Measurements from ENCODE around the gene HM13.
"Not testable (repeated sequence)": the region's sequence is repeated elsewhere in the genome, so short reads cannot be mapped to it uniquely, and the experiment has no call there.

Gene HM13

DNA sequence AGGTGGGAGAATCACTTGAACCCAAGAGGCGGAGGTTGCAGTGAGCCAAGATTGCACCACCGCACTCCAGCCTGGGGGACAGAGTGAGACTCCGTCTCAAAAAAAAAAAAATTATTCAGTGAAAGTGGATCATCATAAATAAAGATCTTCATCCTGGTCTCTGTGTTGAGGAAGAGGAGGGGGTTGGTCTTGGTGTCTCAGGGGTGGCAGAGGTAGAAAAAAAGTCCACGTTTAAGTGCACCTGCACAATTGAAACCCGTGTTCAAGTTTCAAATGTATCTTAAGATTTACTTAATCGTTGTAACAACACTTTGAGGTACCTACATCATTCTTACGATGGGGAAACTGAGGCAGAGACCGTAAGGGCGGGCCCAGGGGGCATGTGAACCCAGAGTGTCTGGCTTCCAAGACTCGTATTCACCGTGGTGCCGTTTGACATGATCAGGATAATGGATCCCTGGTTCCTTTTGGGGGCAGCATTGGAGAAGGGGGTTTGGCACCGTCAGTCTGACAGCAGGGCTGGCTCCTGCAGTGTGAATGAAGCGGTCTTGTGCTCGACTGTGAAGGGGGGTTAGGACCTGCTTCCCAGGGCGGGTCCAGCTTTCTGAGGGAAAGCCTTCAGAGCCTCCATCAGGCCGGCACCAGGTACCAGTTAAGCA, 57.9 kb downstream of the HM13 start:
- FAIRE-seq: no peak
- no peak for DNase-seq (ENCODE audit: insufficient read length)
- TF ChIP-seq TAF1 (IDR thresholded peaks at IDR 0.05; ENCODE audit: borderline replicate concordance, low read depth, low read length) (no peak), POLR2A (IDR thresholded peaks at IDR 0.05; ENCODE audit: low read depth, low read length) (no peak), POLR2AphosphoS5 (IDR thresholded peaks at IDR 0.05; ENCODE audit: low read depth, low read length) (no peak)

GRCh38 chr20:31572701-31573554, 58.7 kb downstream of the HM13 start:
- FAIRE-seq (peak; percentile 76), DNase-seq (ENCODE audit: insufficient read length) (peak; percentile 81)
- TF ChIP-seq POLR2AphosphoS5 (IDR thresholded peaks at IDR 0.05; ENCODE audit: low read depth, low read length): peak; percentile 33
- no peak; the same call in none of the 2 replicates for TF ChIP-seq POLR2A (IDR thresholded peaks at IDR 0.05; ENCODE audit: low read depth, low read length)

GRCh38 chr20:31573555-31574321, 59.5 kb downstream of the HM13 start:
- TF ChIP-seq TAF1 (IDR thresholded peaks at IDR 0.05; ENCODE audit: borderline replicate concordance, low read depth, low read length) (no peak), POLR2A (IDR thresholded peaks at IDR 0.05; ENCODE audit: low read depth, low read length) (no peak), POLR2AphosphoS5 (IDR thresholded peaks at IDR 0.05; ENCODE audit: low read depth, low read length) (no peak)
- DNase-seq (ENCODE audit: insufficient read length) (no peak), FAIRE-seq (no peak)

GRCh38 chr20:31574986-31575385, 60.7 kb downstream of the HM13 start:
- FAIRE-seq; DNase-seq (ENCODE audit: insufficient read length): not testable (repeated sequence)

GRCh38 chr20:31576751-31577150, 62.5 kb downstream of the HM13 start:
- DNase-seq (ENCODE audit: insufficient read length): no peak
- no peak for FAIRE-seq
- TF ChIP-seq TAF1 (IDR thresholded peaks at IDR 0.05; ENCODE audit: borderline replicate concordance, low read depth, low read length) (no peak), POLR2A (IDR thresholded peaks at IDR 0.05; ENCODE audit: low read depth, low read length) (no peak), POLR2AphosphoS5 (IDR thresholded peaks at IDR 0.05; ENCODE audit: low read depth, low read length) (no peak)

DNA sequence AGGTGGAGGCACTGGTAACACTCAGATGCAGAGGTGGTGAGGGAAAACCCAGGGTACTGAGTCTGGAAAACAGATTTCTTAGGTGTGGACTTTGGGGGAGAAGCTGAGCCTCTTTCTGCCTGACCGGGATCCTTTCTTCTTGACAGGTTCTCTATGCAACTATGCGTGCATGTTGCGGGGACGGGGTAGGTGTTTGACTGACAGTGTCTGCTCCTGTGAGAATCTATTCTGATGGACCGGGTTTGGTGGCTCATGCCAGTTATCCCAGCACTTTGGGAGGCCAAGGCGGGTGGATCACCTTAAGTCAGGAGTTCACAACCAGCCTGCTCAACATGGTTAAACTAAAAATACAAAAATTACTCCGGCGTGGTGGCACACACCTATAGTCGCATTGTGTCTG, 63.0 kb downstream of the HM13 start:
- FAIRE-seq (no peak), DNase-seq (ENCODE audit: insufficient read length) (no peak)

GRCh38 chr20:31578448-31579138, 64.4 kb downstream of the HM13 start:
- TF ChIP-seq POLR2A (IDR thresholded peaks at IDR 0.05; ENCODE audit: low read depth, low read length) (no peak), POLR2AphosphoS5 (IDR thresholded peaks at IDR 0.05; ENCODE audit: low read depth, low read length) (no peak), TAF1 (IDR thresholded peaks at IDR 0.05; ENCODE audit: borderline replicate concordance, low read depth, low read length) (no peak)
- DNase-seq (ENCODE audit: insufficient read length) (no peak), FAIRE-seq (no peak)

More for the DNA sequence above, 63.0 kb downstream of the HM13 start:
- TF ChIP-seq POLR2A (IDR thresholded peaks at IDR 0.05; ENCODE audit: low read depth, low read length) (no peak), TAF1 (IDR thresholded peaks at IDR 0.05; ENCODE audit: borderline replicate concordance, low read depth, low read length) (no peak), POLR2AphosphoS5 (IDR thresholded peaks at IDR 0.05; ENCODE audit: low read depth, low read length) (no peak)

DNA sequence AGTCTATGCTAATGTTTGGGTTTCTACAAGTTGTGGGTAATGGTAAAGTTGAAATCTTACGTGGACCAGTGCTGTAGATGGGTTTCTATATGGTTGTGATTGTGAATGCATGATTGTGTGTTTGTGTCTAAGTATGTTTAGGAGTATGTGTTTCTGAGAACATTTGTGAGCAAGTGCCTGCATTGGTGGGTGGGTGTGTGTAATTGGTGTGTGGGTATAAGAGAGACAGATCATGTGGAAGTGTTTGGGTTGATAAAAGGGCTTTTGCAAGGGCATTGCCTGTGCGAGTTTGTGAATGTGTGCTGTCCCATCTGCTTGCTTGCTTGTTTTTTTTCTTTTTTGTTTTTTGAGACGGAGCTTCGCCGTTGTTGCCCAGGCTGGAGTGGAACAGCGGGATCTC, 65.0 kb downstream of the HM13 start:
- DNase-seq (ENCODE audit: insufficient read length) (no peak), FAIRE-seq (no peak)
- TF ChIP-seq TAF1 (IDR thresholded peaks at IDR 0.05; ENCODE audit: borderline replicate concordance, low read depth, low read length) (no peak), POLR2AphosphoS5 (IDR thresholded peaks at IDR 0.05; ENCODE audit: low read depth, low read length) (no peak), POLR2A (IDR thresholded peaks at IDR 0.05; ENCODE audit: low read depth, low read length) (no peak)

DNA sequence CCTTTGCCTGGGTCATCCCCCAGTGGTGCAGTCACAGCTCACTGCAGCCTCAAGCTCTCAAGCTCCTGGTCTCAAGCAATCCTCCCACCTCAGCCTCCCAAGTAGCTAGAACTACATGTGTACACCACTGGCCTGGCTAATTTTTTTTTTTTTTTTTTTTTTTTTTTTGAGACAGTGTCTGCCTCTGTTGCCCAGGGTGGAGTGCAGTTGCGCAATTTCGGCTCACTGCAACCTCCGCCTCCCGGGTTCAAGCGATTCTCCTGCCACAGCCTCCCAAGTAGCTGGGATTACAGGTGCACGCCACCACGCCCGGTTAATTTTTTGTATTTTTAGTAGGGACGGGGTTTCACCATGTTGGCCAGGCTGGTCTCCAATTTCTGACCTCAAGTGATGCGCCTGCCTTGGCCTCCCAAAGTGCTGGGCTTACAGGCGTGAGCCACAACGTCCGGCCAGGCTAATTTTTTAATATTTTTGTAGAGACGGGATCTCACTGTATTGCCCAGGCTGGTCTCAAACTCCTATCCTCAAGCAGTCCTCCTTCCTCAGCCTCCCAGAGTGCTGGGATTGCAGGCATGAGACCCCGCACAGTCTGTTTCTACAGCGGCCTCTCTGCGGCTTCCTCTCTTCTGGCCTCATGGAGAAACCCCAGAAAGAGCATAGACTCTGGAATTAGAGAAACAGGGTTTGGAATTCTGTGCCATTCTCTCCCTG, 65.9 kb downstream of the HM13 start:
- not testable (repeated sequence) for DNase-seq (ENCODE audit: insufficient read length); FAIRE-seq

GRCh38 chr20:31580706-31581105, 66.5 kb downstream of the HM13 start:
- FAIRE-seq (no peak), DNase-seq (ENCODE audit: insufficient read length) (no peak)
- no peak for TF ChIP-seq TAF1 (IDR thresholded peaks at IDR 0.05; ENCODE audit: borderline replicate concordance, low read depth, low read length)
- no peak for TF ChIP-seq POLR2AphosphoS5 (IDR thresholded peaks at IDR 0.05; ENCODE audit: low read depth, low read length)
- TF ChIP-seq POLR2A (IDR thresholded peaks at IDR 0.05; ENCODE audit: low read depth, low read length): no peak

DNA sequence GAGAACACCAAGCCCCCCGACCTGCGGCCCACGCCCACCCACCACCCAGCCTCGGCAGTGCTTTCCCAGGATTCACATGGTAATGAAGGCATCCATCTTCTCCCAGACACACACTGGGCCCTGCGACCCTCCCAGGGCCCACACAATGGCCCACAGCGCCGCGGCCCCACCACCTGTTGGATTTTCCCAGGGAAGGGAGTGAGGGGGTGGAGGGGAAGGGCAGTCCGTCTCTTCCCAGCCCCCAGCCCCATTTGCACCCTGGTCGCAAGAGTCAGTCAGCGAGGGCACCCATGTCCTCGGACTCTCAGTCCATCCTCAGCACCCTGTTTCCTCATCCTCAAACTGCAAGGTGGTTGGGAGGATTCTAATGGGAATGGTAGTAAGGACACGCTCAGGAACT, 67.1 kb downstream of the HM13 start:
- TF ChIP-seq POLR2A (IDR thresholded peaks at IDR 0.05; ENCODE audit: low read depth, low read length): no peak
- TF ChIP-seq POLR2AphosphoS5 (IDR thresholded peaks at IDR 0.05; ENCODE audit: low read depth, low read length): no peak
- no peak for TF ChIP-seq TAF1 (IDR thresholded peaks at IDR 0.05; ENCODE audit: borderline replicate concordance, low read depth, low read length)
- DNase-seq (ENCODE audit: insufficient read length) (no peak), FAIRE-seq (no peak)

All from GM12892 (cell line).